Keratinocyte (primary cell): Measurements from ENCODE around the gene TSHZ3. TPM values are rescaled to one million over a fixed set of nuclear protein-coding genes. Genes with fewer than 3 reads are reported as not detected.

Experiments used
- DNase-seq: peaks from one replicate; pipeline ENCODE4 v3.0.0-alpha.2; 2011; ENCODE audit warnings: low read depth, missing footprints, low spot score
- FAIRE-seq: peaks from 2 replicates; lab custom pipeline; 2011; peaks lifted over from hg19 to GRCh38; lab: Jason Lieb, UNC
- H2AFZ ChIP-seq: 2 replicates; pipeline ENCODE4 v1.6.0; 2012; ENCODE audit warnings: low read length, control low read depth, inconsistent platforms; ENCODE audit not compliant: control insufficient read depth
- H3K27ac ChIP-seq: 2 replicates; pipeline ENCODE4 v1.5.1; 2011; ENCODE audit warnings: low read length; ENCODE audit not compliant: control insufficient read depth, insufficient read depth
- H3K27me3 ChIP-seq: 3 replicates; pipeline ENCODE4 v1.6.0; 2011; ENCODE audit warnings: low read length; ENCODE audit not compliant: control insufficient read depth, insufficient read depth; ENCODE audit errors: extremely low read depth
- H3K36me3 ChIP-seq, 2 experiments: 2 replicates in 1 of 2; 3 replicates in 1 of 2; pipeline ENCODE4 v1.5.1; 2011; ENCODE audit warnings: low read length in 2 of 2, mild to moderate bottlenecking in 1 of 2; ENCODE audit not compliant: control insufficient read depth in 2 of 2, insufficient read depth in 2 of 2; ENCODE audit errors: extremely low read depth in 1 of 2
- H3K4me1 ChIP-seq: 3 replicates; pipeline ENCODE4 v1.5.1; 2011; ENCODE audit warnings: low read length; ENCODE audit not compliant: control insufficient read depth, insufficient read depth; ENCODE audit errors: extremely low read depth
- H3K4me2 ChIP-seq: 3 replicates; pipeline ENCODE4 v1.6.0; 2011; ENCODE audit warnings: low read depth, low read length; ENCODE audit not compliant: control insufficient read depth, insufficient read depth; ENCODE audit errors: extremely low read depth
- H3K4me3 ChIP-seq, 3 experiments: fragments of 200-600 bp in 1 of 3; sonication (generic) in 1 of 3; 2 replicates in 2 of 3; 3 replicates in 1 of 3; pipeline ENCODE4 v1.5.1; 2011 to 2016; ENCODE audit warnings: low read length in 3 of 3, mild to moderate bottlenecking in 3 of 3, control low read depth in 2 of 3, inconsistent platforms in 1 of 3, low read depth in 1 of 3, mixed read lengths in 1 of 3, mixed run types in 1 of 3, moderate library complexity in 1 of 3; ENCODE audit not compliant: control insufficient read depth in 2 of 3, insufficient read depth in 2 of 3; ENCODE audit errors: extremely low read depth in 1 of 3
- H3K79me2 ChIP-seq: 2 replicates; pipeline ENCODE4 v1.6.0; 2012; ENCODE audit warnings: low read length; ENCODE audit not compliant: control insufficient read depth, insufficient read depth
- H3K9ac ChIP-seq: 3 replicates; pipeline ENCODE4 v1.6.0; 2011; ENCODE audit warnings: low read length; ENCODE audit not compliant: control insufficient read depth, insufficient read depth; ENCODE audit errors: extremely low read depth
- H3K9me1 ChIP-seq: 3 replicates; pipeline ENCODE4 v1.6.0; 2011; ENCODE audit warnings: low read length; ENCODE audit not compliant: control insufficient read depth, insufficient read depth; ENCODE audit errors: extremely low read depth
- H3K9me3 ChIP-seq: 2 replicates; pipeline ENCODE4 v1.5.1; 2012; ENCODE audit warnings: low read depth, low read length; ENCODE audit not compliant: control insufficient read depth
- H4K20me1 ChIP-seq: 3 replicates; pipeline ENCODE4 v1.6.0; 2011; ENCODE audit warnings: low read length; ENCODE audit not compliant: control insufficient read depth, insufficient read depth; ENCODE audit errors: extremely low read depth
- CTCF ChIP-seq, 3 experiments: IDR thresholded peaks in 1 of 3; conservative IDR thresholded peaks in 1 of 3; optimal IDR thresholded peaks in 1 of 3; 2 replicates in 2 of 3; 3 replicates in 1 of 3; pipeline versions ENCODE3 to v1.5.1; 2011; ENCODE audit warnings: low read length in 3 of 3, mild to moderate bottlenecking in 3 of 3, moderate library complexity in 2 of 3, control low read depth in 1 of 3, inconsistent platforms in 1 of 3; ENCODE audit not compliant: insufficient read depth in 2 of 3; ENCODE audit errors: extremely low read depth in 1 of 3
- EZH2 ChIP-seq: IDR thresholded peaks from one replicate; pipeline ENCODE4 v1.6.1; 2012; ENCODE audit warnings: inconsistent platforms, mild to moderate bottlenecking, low read length, moderate library complexity
- dilution Hi-C: fragments of 300-500 bp; cut with MboI; formaldehyde crosslinking; loops from one replicate; pipeline ENCODE4 v1.7.0; 2020; ENCODE audit warnings: low sequenced_read_pairs; ENCODE audit not compliant: extremely low pct_ligation_motif_present
- polyA plus RNA-seq, 5 experiments: library from polyadenylated mRNA; depleted of rRNA in 3 of 5; stranded (reverse) in 3 of 5; stranded (forward) in 1 of 5; unstranded in 1 of 5; fragments of >200 nt; gene quantifications; 1 replicate in 1 of 5; 2 replicates in 3 of 5; 3 replicates in 1 of 5; pipeline versions ENCODE4 v1.2.1 to v1.2.3, GENCODE V29; 2011 to 2012; ENCODE audit warnings: missing spikeins in 2 of 5, low read depth in 1 of 5, low replicate concordance in 1 of 5

The TSHZ3 gene
- polyA plus RNA-seq, 1 donor (not counting 4 experiments of a cell fraction or from before 2014, with no cell fraction given) = 3.6 TPM

DNA sequence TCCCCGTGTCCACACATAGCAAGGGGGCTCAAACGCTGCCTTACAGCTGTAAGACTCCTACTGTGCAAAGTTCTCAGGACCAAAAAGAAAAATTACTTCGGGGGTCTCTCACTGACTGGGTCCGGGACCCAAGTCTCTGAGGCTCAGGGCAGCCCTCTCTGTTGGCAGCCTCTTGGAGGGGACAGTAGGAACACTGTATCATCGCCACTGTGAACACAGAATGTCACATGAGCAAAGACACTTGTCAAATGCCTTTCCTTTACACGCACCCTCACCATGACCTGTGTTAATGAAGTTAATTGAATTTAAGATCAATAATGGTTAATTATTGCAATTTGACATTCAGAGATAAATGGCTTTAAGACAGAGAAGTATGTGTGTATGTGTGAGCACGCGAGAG, 49.6 kb downstream of the TSHZ3 start:
- Histone ChIP-seq H3K9me1 (no peaks in the 10 kb centered on the region), H4K20me1 (peaks cover 3% of the 10 kb centered on the region), H3K27ac (no peak overlapping the region), H3K4me2 (no peak overlapping the region), H3K4me3 (no peak overlapping the region), H3K79me2 (peaks cover 9% of the 10 kb centered on the region), H3K9ac (no peak overlapping the region), H2AFZ (no peak overlapping the region), H3K9me3 (no peaks in the 10 kb centered on the region), H3K27me3 (no peaks in the 10 kb centered on the region), H3K36me3 (peaks cover 0 to 2% of the 10 kb centered on the region in 2 experiments), H3K4me1 (no peaks in the 10 kb centered on the region)
- FAIRE-seq (no peak), DNase-seq (no peak)
- dilution Hi-C loops = no loop called here
- TF ChIP-seq CTCF (optimal IDR thresholded peaks at IDR 0.05 in 1 of 3, IDR thresholded peaks at IDR 0.05 in 1 of 3, conservative IDR thresholded peaks at IDR 0.05 in 1 of 3; ENCODE audit: extremely low read depth in 1 of 3, insufficient read depth in 2 of 3, low read length in 3 of 3) (no peak), EZH2 (no peak)

- Histone ChIP-seq H3K9me3 (no peaks in the 10 kb centered on the region), H4K20me1 (peaks cover 3% of the 10 kb centered on the region), H2AFZ (no peak overlapping the region), H3K79me2 (peaks cover 13% of the 10 kb centered on the region), H3K4me2 (no peak overlapping the region), H3K9ac (no peak overlapping the region), H3K27ac (no peak overlapping the region), H3K27me3 (no peaks in the 10 kb centered on the region), H3K36me3 (peaks cover 0 to 2% of the 10 kb centered on the region in 2 experiments), H3K4me1 (no peaks in the 10 kb centered on the region), H3K4me3 (no peak overlapping the region), H3K9me1 (no peaks in the 10 kb centered on the region)
- no peak for DNase-seq
- dilution Hi-C loops = no loop called here
- FAIRE-seq = no peak
- no peak for TF ChIP-seq CTCF (optimal IDR thresholded peaks at IDR 0.05 in 1 of 3, IDR thresholded peaks at IDR 0.05 in 1 of 3, conservative IDR thresholded peaks at IDR 0.05 in 1 of 3; ENCODE audit: extremely low read depth in 1 of 3, insufficient read depth in 2 of 3, low read length in 3 of 3)
- TF ChIP-seq EZH2 = no peak
These were observed 51.2 kb downstream of the TSHZ3 start for GRCh38 chr19:31297991-31298390.
